SU-DHL-6 (cell line): Measurements from ENCODE around the gene PLXDC2.

Source experiments
- H2AFZ ChIP-seq: fragments of 200-600 bp; sonication (generic); 2 replicates; pipeline ENCODE4 v1.6.1; 2014; ENCODE audit warnings: low read depth, mild to moderate bottlenecking, moderate library complexity, mixed read lengths, antibody characterized with exemption, low read length; ENCODE audit not compliant: severe bottlenecking
- H3F3A ChIP-seq: fragments of 200-600 bp; shearing (Covaris generic); 2 replicates; pipeline ENCODE4 v1.6.0; 2016; ENCODE audit warnings: antibody characterized with exemption, mild to moderate bottlenecking; ENCODE audit not compliant: insufficient read depth
- H3K27ac ChIP-seq: fragments of 200-600 bp; sonication (generic); 2 replicates; pipeline ENCODE4 v1.5.1; 2016; ENCODE audit warnings: low read depth, mild to moderate bottlenecking, low read length, moderate library complexity, mixed read lengths
- H3K27me3 ChIP-seq: fragments of 200-600 bp; sonication (generic), shearing (Covaris generic); 2 replicates; pipeline ENCODE4 v1.6.0; 2014; ENCODE audit warnings: mild to moderate bottlenecking, low read length
- H3K36me3 ChIP-seq: fragments of 200-600 bp; sonication (generic); 2 replicates; pipeline ENCODE4 v1.6.1; 2014; ENCODE audit warnings: mild to moderate bottlenecking, low read length, mixed read lengths
- H3K4me2 ChIP-seq: fragments of 300-600, 200-600 bp; shearing (Covaris generic), sonication (generic); 2 replicates; pipeline ENCODE4 v1.6.0; 2014; ENCODE audit warnings: low read length, low read depth, mild to moderate bottlenecking; ENCODE audit not compliant: poor library complexity, severe bottlenecking
- H3K4me3 ChIP-seq: fragments of 200-600 bp; sonication (generic); 2 replicates; pipeline ENCODE4 v1.5.1; 2014; ENCODE audit warnings: antibody characterized with exemption, low read length, mild to moderate bottlenecking, mixed read lengths; ENCODE audit not compliant: insufficient read depth, poor library complexity, severe bottlenecking
- H3K79me2 ChIP-seq: fragments of 200-600 bp; sonication (generic); 2 replicates; pipeline ENCODE4 v1.6.1; 2014; ENCODE audit warnings: mild to moderate bottlenecking, low read length, moderate library complexity; ENCODE audit not compliant: insufficient read depth
- H3K9ac ChIP-seq: fragments of 200-600 bp; sonication (generic); 2 replicates; pipeline ENCODE4 v1.7.0; 2014; ENCODE audit warnings: mild to moderate bottlenecking, low read length
- H3K9me2 ChIP-seq: fragments of 200-600 bp; sonication (generic); replicated peaks from 2 replicates; pipeline ENCODE4 v1.6.1; 2014; ENCODE audit warnings: low read length; ENCODE audit not compliant: insufficient read depth
- H3K9me3 ChIP-seq: fragments of 200-600 bp; sonication (generic); 2 replicates; pipeline ENCODE4 v1.6.1; 2014; ENCODE audit warnings: low read length, mixed read lengths; ENCODE audit not compliant: insufficient read depth
- H4K20me1 ChIP-seq: fragments of 200-600 bp; sonication (generic); 2 replicates; pipeline ENCODE4 v1.6.1; 2014; ENCODE audit warnings: low read depth, mild to moderate bottlenecking, antibody characterized with exemption, low read length, moderate library complexity, mixed read lengths
- CTCF ChIP-seq: fragments of 200-600 bp; sonication (generic); IDR thresholded peaks from one replicate; pipeline ENCODE4 v1.5.1; 2017; ENCODE audit warnings: antibody characterized with exemption, mild to moderate bottlenecking, low read length, moderate library complexity; ENCODE audit not compliant: insufficient read depth, poor library complexity, severe bottlenecking
- EZH2phosphoT487 ChIP-seq: fragments of 200-600 bp; sonication (generic), shearing (Covaris generic); conservative IDR thresholded peaks from 2 replicates; pipeline ENCODE4 v1.6.1; 2018; ENCODE audit warnings: mild to moderate bottlenecking, antibody characterized with exemption, low read length, moderate library complexity, mixed read lengths

PLXDC2 gene

DNA sequence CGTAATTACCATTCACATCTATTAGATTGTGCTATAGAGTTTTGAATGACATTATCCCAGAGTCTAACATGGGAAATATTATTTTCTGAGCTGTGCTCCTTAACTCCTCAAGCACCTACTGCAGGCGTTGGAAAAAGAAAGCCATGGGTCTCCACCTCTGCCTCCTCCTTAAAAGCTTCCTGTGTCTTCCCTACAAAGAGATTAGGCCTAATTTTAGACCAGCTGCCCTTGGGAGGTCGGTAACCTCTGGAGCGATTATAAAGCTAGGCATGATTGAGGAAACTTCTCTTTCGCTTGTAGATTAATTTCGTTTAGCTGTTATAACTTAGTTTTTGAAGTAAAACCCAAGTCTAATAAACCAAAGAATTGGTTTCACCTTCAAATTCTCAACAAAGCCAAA lies 75.2 kb downstream of the PLXDC2 start:
- Histone ChIP-seq H3K9me3 (no peaks in the 10 kb centered on the region), H3K4me3 (no peak overlapping the region), H3K9me2 (no peaks in the 10 kb centered on the region; the same call in 1 of the 2 replicates), H3K27ac (no peak overlapping the region), H4K20me1 (no peaks in the 10 kb centered on the region), H3F3A (no peaks in the 10 kb centered on the region), H2AFZ (no peak overlapping the region), H3K9ac (no peak overlapping the region), H3K79me2 (no peaks in the 10 kb centered on the region), H3K36me3 (no peaks in the 10 kb centered on the region), H3K4me2 (no peak overlapping the region), H3K27me3 (no peaks in the 10 kb centered on the region)
- TF ChIP-seq CTCF (no peak), EZH2phosphoT487 (no peak)

DNA sequence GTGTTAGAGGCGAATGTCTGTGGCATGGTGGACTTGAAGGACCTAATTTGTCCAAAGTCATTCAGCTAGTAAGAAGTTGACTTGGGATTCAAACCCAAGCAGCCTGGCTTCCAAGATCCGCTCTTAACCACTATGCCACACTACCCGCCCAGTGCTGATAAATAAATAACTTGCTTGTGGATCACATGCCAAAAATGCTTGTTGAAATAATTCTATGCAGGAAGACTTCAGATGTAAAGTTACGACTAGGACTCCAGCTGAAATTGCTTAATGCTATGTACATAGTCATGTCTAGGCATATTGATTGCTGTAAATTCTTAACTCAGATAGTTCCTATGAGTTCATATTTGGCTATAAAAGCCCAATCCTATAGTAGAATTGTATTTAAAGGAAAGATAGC lies 76.0 kb downstream of the PLXDC2 start:
- H3K9ac ChIP-seq = no peak overlapping the region
- no peaks in the 10 kb centered on the region for H3F3A ChIP-seq
- no peaks in the 10 kb centered on the region for H4K20me1 ChIP-seq
- no peaks in the 10 kb centered on the region for H3K36me3 ChIP-seq
- no peak overlapping the region for H2AFZ ChIP-seq
- H3K27me3 ChIP-seq = no peaks in the 10 kb centered on the region
- no peak for TF ChIP-seq CTCF
- TF ChIP-seq EZH2phosphoT487 = no peak
- no peaks in the 10 kb centered on the region for H3K9me3 ChIP-seq
- H3K27ac ChIP-seq = no peak overlapping the region
- no peak overlapping the region for H3K4me3 ChIP-seq
- no peaks in the 10 kb centered on the region for H3K79me2 ChIP-seq
- no peak overlapping the region for H3K4me2 ChIP-seq
- H3K9me2 ChIP-seq = no peaks in the 10 kb centered on the region; the same call in 1 of the 2 replicates

- H3K9me2 ChIP-seq = no peaks in the 10 kb centered on the region; the same call in 1 of the 2 replicates
- H3K4me2 ChIP-seq = no peak overlapping the region
- no peaks in the 10 kb centered on the region for H3K36me3 ChIP-seq
- H2AFZ ChIP-seq = no peak overlapping the region
- no peak overlapping the region for H3K27ac ChIP-seq
- H3K9ac ChIP-seq = no peak overlapping the region
- H3K9me3 ChIP-seq = no peaks in the 10 kb centered on the region
- no peaks in the 10 kb centered on the region for H3F3A ChIP-seq
- H3K27me3 ChIP-seq = no peaks in the 10 kb centered on the region
- no peaks in the 10 kb centered on the region for H3K79me2 ChIP-seq
- no peak for TF ChIP-seq EZH2phosphoT487
- no peak overlapping the region for H3K4me3 ChIP-seq
- H4K20me1 ChIP-seq = no peaks in the 10 kb centered on the region
Measured at GRCh38 chr10:19892677-19893076, 76.4 kb downstream of the PLXDC2 start.

DNA sequence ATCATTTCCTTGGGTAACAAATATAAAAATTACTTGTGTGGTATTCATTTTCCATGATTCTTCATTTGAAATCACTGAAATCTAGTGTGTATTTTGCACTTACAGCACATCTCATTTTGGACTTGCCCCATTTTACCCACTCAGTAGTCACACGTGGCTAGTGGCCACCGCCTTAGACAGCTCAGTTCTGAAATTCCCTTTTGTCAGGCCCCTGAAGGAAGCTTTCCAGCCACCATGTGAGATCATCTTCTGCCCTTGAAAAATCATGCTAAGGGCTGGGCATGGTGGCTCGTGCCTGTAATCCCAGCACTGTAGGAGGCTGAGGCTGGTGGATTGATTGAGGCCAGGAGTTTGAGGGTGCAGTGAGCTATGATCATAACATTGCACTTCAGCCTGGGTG lies 79.3 kb downstream of the PLXDC2 start:
- Histone ChIP-seq H3K9ac (no peak overlapping the region), H2AFZ (no peak overlapping the region), H3K27me3 (no peaks in the 10 kb centered on the region), H3K4me3 (no peak overlapping the region), H3K36me3 (no peaks in the 10 kb centered on the region), H3K9me2 (no peaks in the 10 kb centered on the region), H3K79me2 (no peaks in the 10 kb centered on the region), H3K9me3 (no peaks in the 10 kb centered on the region), H3F3A (no peaks in the 10 kb centered on the region), H3K27ac (no peak overlapping the region), H4K20me1 (no peaks in the 10 kb centered on the region), H3K4me2 (no peak overlapping the region)
- no peak for TF ChIP-seq EZH2phosphoT487
- no peak for TF ChIP-seq CTCF
